Pancreas (tissue), 10 donors: ENCODE results near the gene ALK. TPM values are rescaled to one million over a fixed set of nuclear protein-coding genes. Genes with fewer than 3 reads are reported as not detected.

Experiments
- ATAC-seq, 4 donors: fragments of 200-7000 bp; cut with Tn5 transposase; one replicate each; pipeline versions ENCODE4 v1.8.0 to v1.9.1; 2020; ENCODE audit warnings: mild to moderate bottlenecking in 4 of 4, moderate library complexity in 4 of 4
- DNase-seq, 6 donors: peaks; one replicate each; pipeline ENCODE4 v3.0.0-alpha.2; 2020
- FAIRE-seq: peaks from 2 replicates; lab custom pipeline; 2012; peaks lifted over from hg19 to GRCh38; lab: Jason Lieb, UNC
- H3K27ac ChIP-seq, 4 donors: fragments of 200-600 bp; sonication (generic); 1 replicate in 3 of 4; 2 replicates in 1 of 4; pipeline versions ENCODE4 v1.5.0 to v1.8.0; 2020
- H3K27me3 ChIP-seq, 4 donors: fragments of 200-600 bp; one replicate each; pipeline ENCODE4 v1.8.0; 2021
- H3K36me3 ChIP-seq, 3 donors: fragments of 200-600 bp; sonication (generic) in 1 of 3; one replicate each; pipeline versions ENCODE4 v1.5.0 to v1.8.0; 2020 to 2021
- H3K4me1 ChIP-seq, 3 donors: fragments of 200-600 bp; one replicate each; pipeline ENCODE4 v1.8.0; 2021
- H3K4me3 ChIP-seq, 4 donors: fragments of 200-600 bp; sonication (generic) in 2 of 4; one replicate each; pipeline versions ENCODE4 v1.5.0 to v1.8.0; 2020 to 2021
- H3K9me3 ChIP-seq, 4 donors: fragments of 200-600 bp; one replicate each; pipeline ENCODE4 v1.8.0; 2021
- WGBS, 2 donors: extraction: QIAGEN DNeasy Blood & Tissue Kit; methylation state at CpG; one replicate each; pipeline ENCODE4 v1.1.7; 2013; 5-methylcytosine and 5-hydroxymethylcytosine counted together
- intact Hi-C, 3 donors: fragments of 100-400 bp; cut with DNase I; formaldehyde crosslinking; loops; one replicate each; pipeline versions ENCODE4 v1.11.1 to v1.14.2; 2022
- polyA plus RNA-seq, 2 donors: library from polyadenylated mRNA; stranded (reverse); fragments of 200-250 nt; gene quantifications; one replicate each; pipeline ENCODE4 v1.2.3, GENCODE V29; 2013
- total RNA-seq, 6 donors: library from RNA; stranded (reverse); fragmentation: NEBNext Ultra II Directional in 4 of 6; extraction: Animal tissue kit (Norgen Biotek cat#: 25700) in 4 of 6; gene quantifications; one replicate each; pipeline versions ENCODE4 v1.2.1 to v1.2.4, GENCODE V29; 2021 to 2023
- TF ChIP-seq, protein P1 (sequence below), 4 donors: fragments of 200-600 bp; sonication (generic) in 3 of 4; IDR thresholded peaks; one replicate each; pipeline versions ENCODE4 v1.5.0 to v1.8.0; 2021; ENCODE audit warnings: antibody characterized with exemption in 4 of 4
- donor health status: healthy with polysubstance abuse.
- donor health status: DM: no; HTN: no; CAD: no; lungs with moderate emphysema.
- donor health status: DM: no; HTN: no; CAD: no.
- donor health status: control.
- donor health status: control.
- donor health status: Bipolar disorder and iron deficiency.
- donor health status: DM: yes; HTN: yes; CAD: no.
- donor health status: DM: no; HTN: no; CAD: no.
- donor health status: DM: no; HTN: no; CAD: no.
- donor health status: DM: yes; HTN: yes; CAD: no.

The ALK gene
- total and polyA plus RNA-seq, 8 donors, result 0.05 to 0.17 (median 0.09) TPM; not detected in 2

DNA sequence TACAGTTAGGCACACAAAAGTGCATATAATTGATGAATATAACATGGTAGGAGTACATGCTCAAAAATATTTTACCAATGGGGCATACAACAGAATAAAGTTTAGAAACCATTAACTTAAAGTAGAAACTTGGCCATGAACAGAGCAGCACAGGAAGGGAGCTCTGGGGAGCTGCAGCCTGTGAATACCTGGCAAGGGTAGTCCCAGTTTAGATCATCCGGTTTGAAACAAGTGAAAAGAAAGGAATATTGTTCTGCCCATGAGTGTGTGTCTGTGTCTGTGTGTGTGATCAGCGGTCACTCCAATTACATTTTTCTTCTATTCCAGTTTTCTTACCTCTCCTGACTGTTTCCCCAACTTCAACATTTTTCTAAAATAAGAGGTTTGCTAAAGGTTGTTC, 233.0 kb downstream of the ALK start:
- H3K27me3 ChIP-seq, result no peaks in the 10 kb centered on the region
- peak in 3 of 4 donors; percentile 32 to 82 (median 51) for ATAC-seq
- TF ChIP-seq, protein P1, sequence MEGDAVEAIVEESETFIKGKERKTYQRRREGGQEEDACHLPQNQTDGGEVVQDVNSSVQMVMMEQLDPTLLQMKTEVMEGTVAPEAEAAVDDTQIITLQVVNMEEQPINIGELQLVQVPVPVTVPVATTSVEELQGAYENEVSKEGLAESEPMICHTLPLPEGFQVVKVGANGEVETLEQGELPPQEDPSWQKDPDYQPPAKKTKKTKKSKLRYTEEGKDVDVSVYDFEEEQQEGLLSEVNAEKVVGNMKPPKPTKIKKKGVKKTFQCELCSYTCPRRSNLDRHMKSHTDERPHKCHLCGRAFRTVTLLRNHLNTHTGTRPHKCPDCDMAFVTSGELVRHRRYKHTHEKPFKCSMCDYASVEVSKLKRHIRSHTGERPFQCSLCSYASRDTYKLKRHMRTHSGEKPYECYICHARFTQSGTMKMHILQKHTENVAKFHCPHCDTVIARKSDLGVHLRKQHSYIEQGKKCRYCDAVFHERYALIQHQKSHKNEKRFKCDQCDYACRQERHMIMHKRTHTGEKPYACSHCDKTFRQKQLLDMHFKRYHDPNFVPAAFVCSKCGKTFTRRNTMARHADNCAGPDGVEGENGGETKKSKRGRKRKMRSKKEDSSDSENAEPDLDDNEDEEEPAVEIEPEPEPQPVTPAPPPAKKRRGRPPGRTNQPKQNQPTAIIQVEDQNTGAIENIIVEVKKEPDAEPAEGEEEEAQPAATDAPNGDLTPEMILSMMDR (IDR thresholded peaks at IDR 0.05), result no peak
- DNase-seq, result no peak
- H3K4me3 ChIP-seq, result no peak overlapping the region
- H3K27ac ChIP-seq, result peak overlapping the region in 1 of 4 donors; percentile 8
- no peak for FAIRE-seq
- H3K9me3 ChIP-seq, result no peaks in the 10 kb centered on the region
- no peaks in the 10 kb centered on the region for H3K36me3 ChIP-seq
- intact Hi-C loops, result no loop called here
- 68 to 76% methylated on average over 2 of the region's 2 CpGs for WGBS, 2 donors
- no peaks in the 10 kb centered on the region for H3K4me1 ChIP-seq

DNA sequence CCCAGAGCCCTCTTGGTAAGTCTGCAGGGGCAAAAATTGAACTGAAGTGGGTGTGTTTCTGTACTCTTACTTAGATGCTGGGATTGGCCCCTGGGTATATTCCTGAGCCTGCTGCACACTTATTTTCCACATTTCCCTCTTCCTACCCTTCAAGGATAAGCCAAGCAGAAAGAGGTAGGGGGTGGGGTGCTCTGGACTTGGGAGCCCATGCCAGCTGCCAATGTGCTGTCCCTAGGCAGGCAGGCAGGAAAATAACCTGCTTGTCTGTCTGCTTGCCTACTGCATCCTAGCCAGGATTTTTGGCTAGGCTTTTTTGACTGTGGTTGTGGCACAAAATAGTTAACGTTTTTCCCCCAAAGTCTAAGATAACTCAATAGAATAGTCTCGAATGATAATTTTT, 234.3 kb downstream of the ALK start:
- WGBS, 2 donors, result 77 to 79% methylated on average over 2 of the region's 2 CpGs
- Histone ChIP-seq H3K4me1 (no peaks in the 10 kb centered on the region), H3K27me3 (no peaks in the 10 kb centered on the region), H3K9me3 (no peaks in the 10 kb centered on the region), H3K27ac (no peak overlapping the region), H3K36me3 (no peaks in the 10 kb centered on the region), H3K4me3 (no peak overlapping the region)
- intact Hi-C loops, result no loop called here
- ATAC-seq (no peak), DNase-seq (no peak), FAIRE-seq (no peak)
- TF ChIP-seq, protein P1 (IDR thresholded peaks at IDR 0.05), result no peak

DNA sequence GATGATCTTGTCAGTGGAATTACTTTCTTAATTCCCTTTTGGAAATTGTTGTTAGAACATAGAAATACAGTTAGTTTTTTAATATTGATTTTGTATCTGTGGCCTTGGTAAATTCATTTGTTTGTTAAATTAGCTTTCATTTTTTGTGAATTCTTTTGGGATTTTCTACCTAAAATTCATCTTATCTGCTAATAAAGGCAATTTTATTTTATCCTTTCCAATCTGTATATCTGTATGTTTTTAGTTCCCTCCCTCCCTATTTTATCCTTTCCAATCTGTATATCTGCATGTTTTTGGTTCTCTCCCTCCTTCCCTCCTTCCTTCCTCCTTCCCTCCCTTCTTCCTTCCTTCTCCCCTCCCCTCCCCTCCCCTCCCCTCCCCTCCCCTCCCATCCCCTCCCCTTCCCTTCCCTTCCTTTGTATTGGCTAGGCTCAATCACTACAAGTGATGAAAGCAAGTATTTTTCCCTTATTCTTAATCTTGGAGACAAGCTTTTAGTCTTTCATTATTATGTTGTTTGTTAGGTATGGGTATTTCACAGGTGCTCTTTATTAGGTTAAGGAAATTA, 244.4 kb downstream of the ALK start:
- TF ChIP-seq, protein P1 (IDR thresholded peaks at IDR 0.05), result no peak
- DNase-seq (no peak), ATAC-seq (no peak), FAIRE-seq (no peak)
- Histone ChIP-seq H3K36me3 (no peaks in the 10 kb centered on the region), H3K4me1 (no peaks in the 10 kb centered on the region), H3K9me3 (no peaks in the 10 kb centered on the region), H3K27ac (no peak overlapping the region), H3K4me3 (no peak overlapping the region), H3K27me3 (no peaks in the 10 kb centered on the region)
- intact Hi-C loops, result no loop called here

DNA sequence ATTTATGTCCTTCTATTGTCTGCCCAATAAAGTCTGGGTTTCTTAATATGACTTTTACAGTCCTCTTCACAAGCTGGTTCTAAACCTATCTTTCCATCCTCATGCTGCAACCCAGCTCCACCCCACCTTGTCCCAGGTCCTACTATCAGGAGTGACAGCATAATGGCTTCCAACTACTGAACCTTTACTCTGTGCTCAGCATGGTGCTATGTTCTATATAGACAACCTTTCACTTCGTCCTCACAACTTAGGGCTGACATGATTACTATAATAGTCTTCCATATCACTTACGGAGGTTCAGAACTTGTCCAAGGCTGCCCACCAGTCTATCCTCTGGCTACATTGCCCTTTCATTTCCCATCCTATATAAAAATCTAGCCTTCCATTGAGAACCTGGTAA, 256.8 kb downstream of the ALK start:
- DNase-seq, result no peak
- intact Hi-C loops, result no loop called here
- FAIRE-seq, result no peak
- H3K4me3 ChIP-seq, result no peak overlapping the region
- H3K27ac ChIP-seq, result no peak overlapping the region
- no peaks in the 10 kb centered on the region for H3K4me1 ChIP-seq
- no peaks in the 10 kb centered on the region for H3K9me3 ChIP-seq
- no peak for ATAC-seq
- H3K27me3 ChIP-seq, result no peaks in the 10 kb centered on the region
- TF ChIP-seq, protein P1 (IDR thresholded peaks at IDR 0.05), result no peak
- WGBS, 2 donors, result 69 to 82% methylated on average over 2 of the region's 2 CpGs
- H3K36me3 ChIP-seq, result no peaks in the 10 kb centered on the region

DNA sequence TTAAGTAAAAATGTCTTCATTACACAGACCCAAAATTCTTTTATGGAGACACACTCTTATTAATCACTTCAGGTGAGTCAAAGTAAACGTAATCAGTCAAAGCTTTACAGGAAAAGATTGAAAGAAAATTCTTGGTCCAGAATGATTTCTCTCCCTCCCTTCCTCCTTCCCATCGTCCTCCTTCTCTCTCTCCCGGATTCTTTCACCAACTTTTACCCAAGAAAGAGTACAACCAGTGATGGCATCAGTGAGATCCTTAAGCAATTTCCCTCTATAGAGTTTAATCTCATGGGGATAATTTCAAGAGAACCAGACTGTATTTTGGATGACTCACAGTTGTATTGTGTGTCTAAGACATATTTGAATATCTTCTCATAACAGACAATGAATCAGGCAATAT, 258.1 kb downstream of the ALK start:
- intact Hi-C loops, result no loop called here

More for the DNA sequence above, 258.1 kb downstream of the ALK start:
- Histone ChIP-seq H3K27ac (no peak overlapping the region), H3K4me1 (no peaks in the 10 kb centered on the region), H3K4me3 (no peak overlapping the region), H3K9me3 (no peaks in the 10 kb centered on the region), H3K27me3 (no peaks in the 10 kb centered on the region), H3K36me3 (no peaks in the 10 kb centered on the region)
- WGBS, 2 donors, result 82 to 91% methylated on average over 3 of the region's 3 CpGs
- FAIRE-seq, result no peak
- ATAC-seq, result no peak
- DNase-seq, result no peak
- TF ChIP-seq, protein P1 (IDR thresholded peaks at IDR 0.05), result no peak
